ENCODE measurements around the gene DCTN4. TPM values are rescaled to one million over a fixed set of nuclear protein-coding genes. Genes with fewer than 3 reads are reported as not detected.
"Not testable (repeated sequence)": the region's sequence is repeated elsewhere in the genome, so short reads cannot be mapped to it uniquely, and the experiment has no call there.

Gene DCTN4
- total RNA-seq, 1 experiment from 2014 or later, result 48.5 TPM

GRCh38 chr5:150750469-150750868 lies 8.3 kb downstream of the DCTN4 start:
- no peak overlapping the region for H3K4ac ChIP-seq (ENCODE audit: low read depth, low read length)
- no peak overlapping the region for H2AFZ ChIP-seq (ENCODE audit: low read length)
- Mint-ChIP-seq H3K4me3 (no peak overlapping the region), H3K4me1 (no peaks in the 10 kb centered on the region), H3K36me3 (ENCODE audit: insufficient read depth in 1 of 3, low read depth in 3 of 3) (peaks cover 30 to 49% (median 38%) of the 10 kb centered on the region in 3 experiments; a peak in 6 of 7 replicates), H3K27me3 (ENCODE audit: low read depth) (no peaks in the 10 kb centered on the region), H3K9me3 (peaks cover under 1 to 2% of the 10 kb centered on the region in 2 experiments; a peak in 3 of 5 replicates), H3K27ac (no peak overlapping the region)
- no peak overlapping the region for H3K23ac ChIP-seq (ENCODE audit: insufficient read length, low read depth, low read length)
- no peak overlapping the region for H2BK5ac ChIP-seq (ENCODE audit: insufficient read length, low read length)
- no peak overlapping the region for H3K27ac ChIP-seq (ENCODE audit: insufficient read length, low read depth, low read length)
- H2BK20ac ChIP-seq (ENCODE audit: low read depth, low read length, poor library complexity, severe bottlenecking), result no peak overlapping the region
- H2BK15ac ChIP-seq (ENCODE audit: low read depth, low read length), result no peak overlapping the region
- no peak overlapping the region for H2BK120ac ChIP-seq (ENCODE audit: low read depth, low read length, poor library complexity, severe bottlenecking)
- H3K79me2 ChIP-seq (ENCODE audit: insufficient read depth, low read length), result no peaks in the 10 kb centered on the region
- no peak for TF ChIP-seq CTCF (conservative IDR thresholded peaks at IDR 0.05)
- no peaks in the 10 kb centered on the region for H3K4me1 ChIP-seq (ENCODE audit: insufficient read depth, low read length)
- H3K14ac ChIP-seq (ENCODE audit: insufficient read depth, low read length), result no peak overlapping the region
- no peak overlapping the region for H2BK12ac ChIP-seq (ENCODE audit: insufficient read length, low read depth, low read length)
- H4K91ac ChIP-seq (ENCODE audit: insufficient read length, low read depth, low read length), result no peak overlapping the region
- H4K5ac ChIP-seq (ENCODE audit: insufficient read length, low read depth, low read length), result no peak overlapping the region
- H2AK5ac ChIP-seq (ENCODE audit: insufficient read length, low read length), result no peak overlapping the region
- H3K9me3 ChIP-seq (ENCODE audit: control insufficient read depth, low read depth, low read length), result no peaks in the 10 kb centered on the region
- no peak overlapping the region for H3K18ac ChIP-seq (ENCODE audit: insufficient read length, low read depth, low read length)
- H3K56ac ChIP-seq (ENCODE audit: insufficient read length, low read depth, low read length), result no peak overlapping the region
- no peak overlapping the region for H3K9ac ChIP-seq (ENCODE audit: extremely low read depth, insufficient read length, low read length)
- H3K4me2 ChIP-seq (ENCODE audit: insufficient read depth, insufficient read length, low read length), result no peak overlapping the region
- no peaks in the 10 kb centered on the region for H3K79me1 ChIP-seq (ENCODE audit: insufficient read depth, low read depth, low read length, poor library complexity, severe bottlenecking)
- no peaks in the 10 kb centered on the region for H3K23me2 ChIP-seq (ENCODE audit: insufficient read length, low read depth, low read length, poor library complexity, severe bottlenecking)
- H4K8ac ChIP-seq (replicated peaks; ENCODE audit: insufficient read length, low read depth, low read length), result no peak overlapping the region
- no CpG with 5 or more reads among the region's 2 CpGs for WGBS (ENCODE audit: extremely low coverage, insufficient read length, low lambda C conversion rate)
- no peaks in the 10 kb centered on the region for H3K27me3 ChIP-seq (ENCODE audit: insufficient read depth, low read length)
- no peak for DNase-seq
- no peak overlapping the region for H3T11ph ChIP-seq (ENCODE audit: low read length)
- H4K20me1 ChIP-seq (ENCODE audit: control insufficient read depth, insufficient read depth, insufficient read length), result no peaks in the 10 kb centered on the region

GRCh38 chr5:150743142-150743488 lies 15.7 kb downstream of the DCTN4 start:
- H3K4ac ChIP-seq (ENCODE audit: low read depth, low read length); H3K56ac ChIP-seq (ENCODE audit: insufficient read length, low read depth, low read length); H3K18ac ChIP-seq (ENCODE audit: insufficient read length, low read depth, low read length); H4K8ac ChIP-seq (replicated peaks; ENCODE audit: insufficient read length, low read depth, low read length); H2BK15ac ChIP-seq (ENCODE audit: low read depth, low read length); H3K4me3 Mint-ChIP-seq; H2AK5ac ChIP-seq (ENCODE audit: insufficient read length, low read length); H3K23me2 ChIP-seq (ENCODE audit: insufficient read length, low read depth, low read length, poor library complexity, severe bottlenecking); H3K79me2 ChIP-seq (ENCODE audit: insufficient read depth, low read length); H2BK5ac ChIP-seq (ENCODE audit: insufficient read length, low read length); H4K5ac ChIP-seq (ENCODE audit: insufficient read length, low read depth, low read length); H3K27me3 Mint-ChIP-seq (ENCODE audit: low read depth); H2AFZ ChIP-seq (ENCODE audit: low read length); H3K9ac ChIP-seq (ENCODE audit: extremely low read depth, insufficient read length, low read length); H2BK20ac ChIP-seq (ENCODE audit: low read depth, low read length, poor library complexity, severe bottlenecking); H2BK12ac ChIP-seq (ENCODE audit: insufficient read length, low read depth, low read length); H3K79me1 ChIP-seq (ENCODE audit: insufficient read depth, low read depth, low read length, poor library complexity, severe bottlenecking); DNase-seq; H3K4me1 ChIP-seq (ENCODE audit: insufficient read depth, low read length); H4K20me1 ChIP-seq (ENCODE audit: control insufficient read depth, insufficient read depth, insufficient read length); H3K9me3 ChIP-seq (ENCODE audit: control insufficient read depth, low read depth, low read length); H4K91ac ChIP-seq (ENCODE audit: insufficient read length, low read depth, low read length); H3K27me3 ChIP-seq (ENCODE audit: insufficient read depth, low read length); H3K23ac ChIP-seq (ENCODE audit: insufficient read length, low read depth, low read length); H3K4me2 ChIP-seq (ENCODE audit: insufficient read depth, insufficient read length, low read length); H2BK120ac ChIP-seq (ENCODE audit: low read depth, low read length, poor library complexity, severe bottlenecking); H3K27ac Mint-ChIP-seq; H3K14ac ChIP-seq (ENCODE audit: insufficient read depth, low read length); H3T11ph ChIP-seq (ENCODE audit: low read length); H3K27ac ChIP-seq (ENCODE audit: insufficient read length, low read depth, low read length): not testable (repeated sequence)
- WGBS (ENCODE audit: extremely low coverage, insufficient read length, low lambda C conversion rate), result no CpG with 5 or more reads among the region's 9 CpGs
- Mint-ChIP-seq H3K4me1 (peaks cover 14% of the 10 kb centered on the region in 2 experiments), H3K9me3 (peaks cover 13 to 18% of the 10 kb centered on the region in 2 experiments), H3K36me3 (ENCODE audit: insufficient read depth in 1 of 3, low read depth in 3 of 3) (peaks cover 21 to 33% (median 28%) of the 10 kb centered on the region in 3 experiments)

Data from H9 (cell line).